Neural crest cell (in vitro differentiated cells): ENCODE results near the gene BMP7. TPM values are rescaled to one million over a fixed set of nuclear protein-coding genes. Genes with fewer than 3 reads are reported as not detected.
"Not testable (repeated sequence)": the region's sequence is repeated elsewhere in the genome, so short reads cannot be mapped to it uniquely, and the experiment has no call there.

Experiments used
- DNase-seq: peaks from one replicate; pipeline ENCODE4 v3.0.0; 2021; ENCODE audit warnings: low read depth, mixed read lengths, low spot score
- H3K27ac Mint-ChIP-seq: one replicate; pipeline ENCODE4 v1.8.0; 2021; ENCODE audit warnings: mild to moderate bottlenecking, mixed read lengths; ENCODE audit not compliant: unreplicated experiment
- H3K27me3 Mint-ChIP-seq: 2 replicates; pipeline ENCODE4 v1.8.0; 2021; ENCODE audit warnings: low read depth, mild to moderate bottlenecking, mixed read lengths
- H3K36me3 Mint-ChIP-seq: 2 replicates; pipeline ENCODE4 v1.8.0; 2021; ENCODE audit warnings: low read depth, mild to moderate bottlenecking, mixed read lengths
- H3K4me1 Mint-ChIP-seq: 2 replicates; pipeline ENCODE4 v1.8.0; 2021; ENCODE audit warnings: mixed read lengths
- H3K4me3 Mint-ChIP-seq: one replicate; pipeline ENCODE4 v1.8.0; 2021; ENCODE audit warnings: mild to moderate bottlenecking, mixed read lengths
- H3K9me3 Mint-ChIP-seq: 2 replicates; pipeline ENCODE4 v1.8.0; 2021; ENCODE audit warnings: mixed read lengths
- total RNA-seq: library from RNA; stranded (reverse); gene quantifications from 2 replicates; pipeline ENCODE4 v1.2.1, GENCODE V29; 2021
- TF ChIP-seq, protein P1 (sequence below): fragments of 200-600 bp; sonication (generic); conservative IDR thresholded peaks from 2 replicates; pipeline ENCODE4 v1.5.0; 2021; ENCODE audit warnings: antibody characterized with exemption, mild to moderate bottlenecking

The BMP7 gene
- total RNA-seq, 1 donor from 2014 or later = 13.8 TPM

DNA sequence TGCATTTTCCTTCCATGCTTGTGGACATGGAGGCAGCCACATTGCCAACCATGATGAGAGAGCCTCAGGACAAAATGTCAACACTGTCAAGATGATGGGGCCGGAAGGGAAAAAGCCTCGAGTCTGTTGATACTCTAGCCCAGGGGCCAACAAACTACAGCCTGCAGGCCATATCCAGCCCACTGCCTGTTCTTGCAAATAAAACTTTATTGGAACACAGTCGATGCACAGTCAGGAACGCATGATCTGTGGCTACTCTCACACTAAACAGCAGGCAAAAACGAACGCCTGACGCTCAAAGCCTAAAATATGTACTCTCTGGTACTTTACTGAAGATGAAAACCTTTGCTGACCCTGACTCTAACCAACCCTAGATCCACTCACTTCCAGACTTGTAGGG is 72.3 kb downstream of the BMP7 start:
- no peaks in the 10 kb centered on the region for H3K9me3 Mint-ChIP-seq
- no peak overlapping the region for H3K4me3 Mint-ChIP-seq
- no peak for DNase-seq
- no peaks in the 10 kb centered on the region for H3K27me3 Mint-ChIP-seq
- peaks cover 17% of the 10 kb centered on the region for H3K4me1 Mint-ChIP-seq
- TF ChIP-seq, protein P1, sequence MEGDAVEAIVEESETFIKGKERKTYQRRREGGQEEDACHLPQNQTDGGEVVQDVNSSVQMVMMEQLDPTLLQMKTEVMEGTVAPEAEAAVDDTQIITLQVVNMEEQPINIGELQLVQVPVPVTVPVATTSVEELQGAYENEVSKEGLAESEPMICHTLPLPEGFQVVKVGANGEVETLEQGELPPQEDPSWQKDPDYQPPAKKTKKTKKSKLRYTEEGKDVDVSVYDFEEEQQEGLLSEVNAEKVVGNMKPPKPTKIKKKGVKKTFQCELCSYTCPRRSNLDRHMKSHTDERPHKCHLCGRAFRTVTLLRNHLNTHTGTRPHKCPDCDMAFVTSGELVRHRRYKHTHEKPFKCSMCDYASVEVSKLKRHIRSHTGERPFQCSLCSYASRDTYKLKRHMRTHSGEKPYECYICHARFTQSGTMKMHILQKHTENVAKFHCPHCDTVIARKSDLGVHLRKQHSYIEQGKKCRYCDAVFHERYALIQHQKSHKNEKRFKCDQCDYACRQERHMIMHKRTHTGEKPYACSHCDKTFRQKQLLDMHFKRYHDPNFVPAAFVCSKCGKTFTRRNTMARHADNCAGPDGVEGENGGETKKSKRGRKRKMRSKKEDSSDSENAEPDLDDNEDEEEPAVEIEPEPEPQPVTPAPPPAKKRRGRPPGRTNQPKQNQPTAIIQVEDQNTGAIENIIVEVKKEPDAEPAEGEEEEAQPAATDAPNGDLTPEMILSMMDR = no peak
- H3K36me3 Mint-ChIP-seq = no peaks in the 10 kb centered on the region
- no peak overlapping the region for H3K27ac Mint-ChIP-seq

DNA sequence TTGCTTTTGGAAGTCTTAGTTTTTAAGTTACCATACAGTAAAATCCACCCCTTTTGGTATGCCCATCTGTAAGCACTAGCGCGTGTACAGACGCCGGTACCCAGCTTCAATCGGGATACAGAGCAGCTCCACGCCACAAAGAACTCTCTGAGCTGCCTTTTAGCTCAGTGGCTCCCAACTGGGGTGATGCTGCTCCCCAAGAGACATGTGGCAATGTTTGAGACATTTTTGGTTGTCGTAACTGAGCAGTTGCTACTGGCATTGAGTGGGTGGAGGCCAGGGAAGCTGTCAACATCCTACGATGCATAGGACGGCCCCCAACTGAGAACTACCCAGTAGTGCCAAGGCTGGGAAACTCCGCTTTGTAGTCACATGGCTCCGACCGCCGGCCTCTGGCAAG is 73.3 kb downstream of the BMP7 start:
- no peak overlapping the region for H3K4me3 Mint-ChIP-seq
- peaks cover 12% of the 10 kb centered on the region for H3K4me1 Mint-ChIP-seq
- DNase-seq = no peak
- TF ChIP-seq, protein P1 = no peak
- H3K9me3 Mint-ChIP-seq = no peaks in the 10 kb centered on the region
- no peaks in the 10 kb centered on the region for H3K27me3 Mint-ChIP-seq
- H3K36me3 Mint-ChIP-seq = no peaks in the 10 kb centered on the region
- H3K27ac Mint-ChIP-seq = no peak overlapping the region

DNA sequence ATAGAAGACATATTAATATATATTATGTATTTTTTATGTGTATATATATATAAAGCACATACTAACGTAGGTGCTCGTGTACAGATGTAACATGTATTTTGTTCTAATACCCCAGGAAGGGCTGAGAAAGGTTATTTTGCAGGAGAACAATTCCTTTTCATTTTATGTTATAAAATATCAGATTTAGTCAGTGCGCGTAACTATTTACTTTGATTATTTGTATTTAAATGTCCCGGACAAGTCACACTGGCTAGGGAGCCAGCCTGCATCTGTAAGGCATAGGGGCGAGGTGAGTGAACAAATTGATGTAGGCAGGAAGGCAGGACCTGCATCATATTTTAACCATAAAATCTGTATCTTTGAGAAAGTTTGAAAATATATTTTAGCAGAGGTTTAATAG is 74.1 kb downstream of the BMP7 start:
- H3K4me3 Mint-ChIP-seq = no peak overlapping the region
- no peaks in the 10 kb centered on the region for H3K9me3 Mint-ChIP-seq
- no peaks in the 10 kb centered on the region for H3K27me3 Mint-ChIP-seq
- no peak overlapping the region for H3K27ac Mint-ChIP-seq
- DNase-seq = no peak
- no peaks in the 10 kb centered on the region for H3K36me3 Mint-ChIP-seq
- TF ChIP-seq, protein P1 = no peak
- peaks cover 6% of the 10 kb centered on the region for H3K4me1 Mint-ChIP-seq

DNA sequence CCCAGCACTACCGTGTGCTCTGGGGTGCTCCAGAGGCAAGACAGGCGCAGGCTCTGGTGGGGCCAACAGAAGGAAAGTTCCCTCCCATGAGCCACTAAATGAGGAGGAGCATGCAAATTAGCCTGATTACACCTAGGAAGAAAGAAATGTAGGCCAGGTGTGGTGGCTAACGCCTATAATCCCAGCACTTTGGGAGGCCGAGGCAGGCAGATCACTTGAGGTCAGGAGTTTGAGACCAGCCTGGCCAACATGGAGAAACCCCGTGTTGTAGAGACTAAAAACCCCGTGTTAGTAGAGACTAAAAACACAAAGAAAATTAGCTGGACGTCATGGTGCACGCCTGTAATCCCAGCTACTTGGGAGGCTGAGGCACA is 75.2 kb downstream of the BMP7 start:
- not testable (repeated sequence) for H3K27ac Mint-ChIP-seq, H3K4me1 Mint-ChIP-seq, H3K4me3 Mint-ChIP-seq

DNA sequence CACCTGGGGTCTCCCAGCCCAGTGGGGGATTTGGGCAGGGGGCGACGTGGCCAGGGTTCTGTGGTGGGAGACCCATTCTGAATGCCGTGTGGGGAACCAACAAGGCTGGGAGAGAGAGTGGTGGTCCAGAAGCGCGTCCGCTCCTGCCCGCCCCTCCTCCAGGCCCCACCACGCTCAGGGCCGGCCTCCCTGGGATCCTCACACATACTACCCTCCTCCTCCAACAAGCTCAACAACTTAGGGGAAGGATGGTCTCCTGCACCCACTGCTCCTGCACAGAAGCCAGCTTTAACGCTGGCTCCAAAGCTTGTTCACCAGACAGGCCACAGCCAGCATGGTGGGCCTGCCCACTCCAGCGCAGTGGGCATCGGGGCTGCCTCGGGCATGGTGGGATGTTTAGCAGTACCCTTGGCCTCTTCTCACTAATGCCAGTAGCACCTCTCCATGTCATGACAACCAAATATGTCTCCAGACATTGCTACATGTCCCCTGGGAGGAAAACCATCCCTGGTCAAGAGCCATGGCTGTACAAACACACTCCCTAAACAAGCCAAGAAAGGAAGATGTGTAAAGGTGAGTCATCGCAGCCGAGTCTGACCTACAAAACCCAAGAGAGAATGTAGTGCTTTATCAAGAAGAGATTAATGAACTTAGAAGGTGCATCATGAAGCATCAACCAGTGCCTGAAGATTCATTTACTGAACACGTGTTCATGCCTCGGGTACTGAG is 75.7 kb downstream of the BMP7 start:
- Mint-ChIP-seq H3K4me3 (no peak overlapping the region), H3K4me1 (peaks cover 8% of the 10 kb centered on the region), H3K36me3 (no peaks in the 10 kb centered on the region), H3K27ac (no peak overlapping the region), H3K27me3 (no peaks in the 10 kb centered on the region), H3K9me3 (no peaks in the 10 kb centered on the region)
- TF ChIP-seq, protein P1 = no peak
- no peak for DNase-seq

More for the DNA sequence above, 75.2 kb downstream of the BMP7 start:
- H3K9me3 Mint-ChIP-seq, H3K36me3 Mint-ChIP-seq, H3K27me3 Mint-ChIP-seq, DNase-seq: not testable (repeated sequence)

DNA sequence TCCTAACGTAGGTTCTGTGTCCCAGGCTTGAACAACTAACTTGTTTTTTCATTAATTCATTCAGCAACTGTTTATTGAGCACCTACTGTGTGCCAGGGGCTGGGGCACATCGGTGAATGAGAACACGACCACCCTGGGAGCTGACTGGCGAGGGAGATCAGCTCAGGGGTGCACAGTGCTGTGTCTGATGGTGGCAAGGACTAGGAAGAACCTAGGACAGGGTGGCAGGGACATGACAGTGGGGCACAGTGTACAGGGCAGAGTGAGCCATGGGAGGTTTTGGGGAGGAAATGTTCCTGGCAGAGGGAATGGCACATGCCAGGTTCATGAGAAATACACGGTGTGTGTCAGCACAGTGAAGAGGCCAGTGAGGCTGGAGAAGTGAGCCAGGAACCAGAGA is 76.7 kb downstream of the BMP7 start:
- Mint-ChIP-seq H3K27ac (peak overlapping the region; percentile 82), H3K27me3 (no peaks in the 10 kb centered on the region)

More for the DNA sequence above, 76.7 kb downstream of the BMP7 start:
- DNase-seq = no peak
- H3K9me3 Mint-ChIP-seq = no peaks in the 10 kb centered on the region
- TF ChIP-seq, protein P1 = no peak
- no peak overlapping the region for H3K4me3 Mint-ChIP-seq
- H3K4me1 Mint-ChIP-seq = peaks cover 4% of the 10 kb centered on the region
- H3K36me3 Mint-ChIP-seq = no peaks in the 10 kb centered on the region
